B cell (primary cell): ENCODE data around the gene SMPD3. TPM values are rescaled to one million over a fixed set of nuclear protein-coding genes. Genes with fewer than 3 reads are reported as not detected.
A peak's percentile ranks its signal among the peaks of the same experiment; 100 is the strongest.

Source experiments
- ATAC-seq: fragments of 200-7000 bp; cut with Tn5 transposase; one replicate; pipeline ENCODE4 v1.10.0; 2021; ENCODE audit warnings: low read depth, mild to moderate bottlenecking, moderate number of reproducible peaks, moderate library complexity
- CTCF ChIA-PET: fragments of 350-600 bp; sonication (Branson Sonifier 250); formaldehyde crosslinking; loops from one replicate; lab custom pipeline; 2021; ENCODE audit warnings: antibody characterized with exemption, inconsistent platforms; lab: Charles Lee
- POLR2A ChIA-PET: fragments of 350-600 bp; sonication (Branson Sonifier 250); formaldehyde crosslinking; loops from one replicate; lab custom pipeline; 2021; ENCODE audit warnings: antibody characterized with exemption; lab: Charles Lee
- DNase-seq: peaks from one replicate; pipeline ENCODE4 v3.0.0; 2013
- H2AFZ ChIP-seq: 2 replicates; pipeline ENCODE4 v1.6.1; 2012; ENCODE audit warnings: mild to moderate bottlenecking, low read depth, low read length; ENCODE audit not compliant: insufficient read depth, poor library complexity, severe bottlenecking
- H3K27ac ChIP-seq, 2 donors: 1 replicate in 1 of 2; 2 replicates in 1 of 2; pipeline ENCODE4 v1.5.1; 2012 to 2013; ENCODE audit warnings: low read length in 2 of 2, mild to moderate bottlenecking in 2 of 2, moderate library complexity in 1 of 2
- H3K27me3 ChIP-seq, 4 experiments: fragments of 200-600 bp in 1 of 4; sonication (generic) in 1 of 4; replicated peaks in 1 of 4; 1 replicate in 2 of 4; 2 replicates in 2 of 4; pipeline versions ENCODE4 v1.6.1 to v1.7.0; 2013 to 2016; ENCODE audit warnings: low read length in 3 of 4, mild to moderate bottlenecking in 2 of 4, mixed read lengths in 1 of 4, moderate library complexity in 1 of 4; ENCODE audit not compliant: insufficient read depth in 4 of 4, control insufficient read depth in 3 of 4; ENCODE audit errors: control extremely low read depth in 1 of 4
- H3K36me3 ChIP-seq, 2 experiments: replicated peaks in 1 of 2; 1 replicate in 1 of 2; 2 replicates in 1 of 2; pipeline versions ENCODE4 v1.6.1 to v1.7.1; 2013; ENCODE audit warnings: low read length in 1 of 2; ENCODE audit not compliant: insufficient read depth in 2 of 2, control insufficient read depth in 1 of 2; ENCODE audit errors: control extremely low read depth in 1 of 2, extremely low read depth in 1 of 2
- H3K4me1 ChIP-seq, 2 donors: fragments of 200-600 bp in 1 of 2; sonication (generic) in 1 of 2; 1 replicate in 1 of 2; 2 replicates in 1 of 2; pipeline versions ENCODE4 v1.5.1 to v1.6.1; 2013 to 2017; ENCODE audit warnings: low read length in 2 of 2; ENCODE audit not compliant: control insufficient read depth in 2 of 2, insufficient read depth in 2 of 2
- H3K4me2 ChIP-seq: replicated peaks from 2 replicates; pipeline ENCODE3; 2012; ENCODE audit warnings: mild to moderate bottlenecking, low read depth, low read length; ENCODE audit not compliant: poor library complexity, severe bottlenecking
- H3K4me3 ChIP-seq, 5 experiments: fragments of 200-600 bp in 1 of 5; sonication (generic) in 1 of 5; 1 replicate in 3 of 5; 2 replicates in 2 of 5; pipeline versions ENCODE4 v1.5.1 to v1.7.0; 2011 to 2016; ENCODE audit warnings: low read length in 4 of 5, mild to moderate bottlenecking in 4 of 5, low read depth in 2 of 5, control low read depth in 1 of 5, moderate library complexity in 1 of 5; ENCODE audit not compliant: insufficient read depth in 1 of 5; ENCODE audit errors: control extremely low read depth in 1 of 5, extremely low read depth in 1 of 5
- H3K79me2 ChIP-seq: fragments of 200-600 bp; sonication (generic); one replicate; pipeline ENCODE4 v1.6.0; 2016; ENCODE audit warnings: low read length; ENCODE audit not compliant: control insufficient read depth, insufficient read depth
- H3K9ac ChIP-seq: fragments of 200-600 bp; sonication (generic); 2 replicates; pipeline ENCODE4 v1.6.1; 2017; ENCODE audit warnings: mild to moderate bottlenecking, low read length, moderate library complexity
- H3K9me3 ChIP-seq, 3 donors: one replicate each; pipeline versions ENCODE4 v1.6.1 to v1.7.1; 2013; ENCODE audit warnings: low read length in 2 of 3; ENCODE audit not compliant: control insufficient read depth in 2 of 3, insufficient read depth in 1 of 3; ENCODE audit errors: control extremely low read depth in 1 of 3
- H4K20me1 ChIP-seq: 2 replicates; pipeline ENCODE4 v1.6.0; 2012; ENCODE audit warnings: mild to moderate bottlenecking, low read length; ENCODE audit not compliant: insufficient read depth, control insufficient read depth, poor library complexity, severe bottlenecking
- H3K27ac Mint-ChIP-seq: one replicate; pipeline ENCODE4 v1.8.0; 2021; ENCODE audit warnings: mixed read lengths
- H3K27me3 Mint-ChIP-seq: one replicate; pipeline ENCODE4 v1.8.0; 2021; ENCODE audit warnings: mixed read lengths
- H3K4me1 Mint-ChIP-seq: one replicate; pipeline ENCODE4 v1.8.0; 2021; ENCODE audit warnings: mixed read lengths
- H3K4me3 Mint-ChIP-seq: one replicate; pipeline ENCODE4 v1.8.0; 2021; ENCODE audit warnings: mixed read lengths
- H3K9me3 Mint-ChIP-seq: one replicate; pipeline ENCODE4 v1.8.0; 2022; ENCODE audit warnings: mixed read lengths; ENCODE audit not compliant: insufficient read depth
- CTCF ChIP-seq: fragments of 200-600 bp; IDR thresholded peaks from one replicate; pipeline ENCODE4 v1.8.0; 2022; ENCODE audit warnings: antibody characterized with exemption, mild to moderate bottlenecking
- EZH2 ChIP-seq: IDR thresholded peaks from 2 replicates; pipeline ENCODE4 v1.6.1; 2012; ENCODE audit warnings: borderline replicate concordance, low read depth, mild to moderate bottlenecking, moderate library complexity, low read length; ENCODE audit not compliant: insufficient read depth, poor library complexity, severe bottlenecking
- WGBS: methylation state at CpG from one replicate; pipeline ENCODE4 v1.1.5; 2013; ENCODE audit warnings: missing lambda C conversion rate; ENCODE audit not compliant: insufficient coverage; 5-methylcytosine and 5-hydroxymethylcytosine counted together
- intact Hi-C: fragments of 100-400 bp; cut with micrococcal nuclease; formaldehyde crosslinking; loops from one replicate; pipeline ENCODE4 v1.10.0; 2022
- polyA plus RNA-seq: library from polyadenylated mRNA; depleted of rRNA; stranded (reverse); fragments of >200 nt; gene quantifications from 2 replicates; pipeline ENCODE4 v1.2.3, GENCODE V29; 2012
- total RNA-seq, 2 donors: library from RNA; stranded (reverse); fragments of 120-200 nt in 1 of 2; gene quantifications; 1 replicate in 1 of 2; 2 replicates in 1 of 2; pipeline versions ENCODE4 v1.2.3 to v1.2.4, GENCODE V29; 2013 to 2022

The SMPD3 gene
- total and polyA plus RNA-seq, 2 donors (not counting 1 experiment from before 2014, with no cell fraction given): 1.2 to 2.8 TPM

GRCh38 chr16:68367440-68367839 lies 80.9 kb downstream of the SMPD3 start:
- H3K4me1 ChIP-seq: peaks cover 46 to 57% of the 10 kb centered on the region in 2 donors
- H3K9me3 ChIP-seq: no peaks in the 10 kb centered on the region
- no peaks in the 10 kb centered on the region for H3K36me3 ChIP-seq
- H3K27me3 ChIP-seq: no peaks in the 10 kb centered on the region
- intact Hi-C loops: no loop called here
- ChIA-PET POLR2A (interaction anchor here (0.6 kb wide), 1 partner anchor 694 kb away, joined by 3 read pairs; no protein-coding TSS in a partner anchor), CTCF (interaction anchor here (0.8 to 1.9 kb wide), 2 partner anchors 143 to 296 kb away, joined by 3 to 9 read pairs; no protein-coding TSS in a partner anchor)
- H3K9ac ChIP-seq: no peak overlapping the region
- DNase-seq: no peak
- H2AFZ ChIP-seq: no peak overlapping the region
- no peak overlapping the region for H3K4me3 Mint-ChIP-seq
- no peak overlapping the region for H3K4me2 ChIP-seq
- no peak overlapping the region for H3K27ac Mint-ChIP-seq
- H3K27ac ChIP-seq: no peak overlapping the region
- H3K27me3 Mint-ChIP-seq: peaks cover 4% of the 10 kb centered on the region
- H3K4me3 ChIP-seq: no peak overlapping the region
- H3K79me2 ChIP-seq: no peaks in the 10 kb centered on the region
- H3K9me3 Mint-ChIP-seq: no peaks in the 10 kb centered on the region
- WGBS: 95% methylated on average over 19 of the region's 20 CpGs
- no peaks in the 10 kb centered on the region for H4K20me1 ChIP-seq
- no peak for ATAC-seq
- TF ChIP-seq EZH2: no peak
- TF ChIP-seq CTCF: no peak
- peaks cover 56% of the 10 kb centered on the region for H3K4me1 Mint-ChIP-seq

GRCh38 chr16:68367030-68367429 lies 81.3 kb downstream of the SMPD3 start:
- ATAC-seq (no peak), DNase-seq (peak; percentile 63)
- H3K27ac Mint-ChIP-seq: no peak overlapping the region
- Histone ChIP-seq H3K27ac (no peak overlapping the region), H3K36me3 (no peaks in the 10 kb centered on the region), H3K27me3 (no peaks in the 10 kb centered on the region), H2AFZ (no peak overlapping the region), H3K4me3 (no peak overlapping the region), H3K4me2 (no peak overlapping the region), H3K79me2 (no peaks in the 10 kb centered on the region), H4K20me1 (no peaks in the 10 kb centered on the region), H3K9ac (no peak overlapping the region), H3K9me3 (no peaks in the 10 kb centered on the region), H3K4me1 (peaks cover 46 to 57% of the 10 kb centered on the region in 2 donors)
- CTCF ChIA-PET: interaction anchor here (0.6 to 1.9 kb wide), 3 partner anchors 143 to 757 kb away, joined by 3 to 9 read pairs (median 3); no protein-coding TSS in a partner anchor
- no peak overlapping the region for H3K4me3 Mint-ChIP-seq
- peaks cover 3% of the 10 kb centered on the region for H3K27me3 Mint-ChIP-seq
- WGBS: 54% methylated on average over 10 of the region's 13 CpGs
- no peaks in the 10 kb centered on the region for H3K9me3 Mint-ChIP-seq
- TF ChIP-seq EZH2 (no peak), CTCF (peak; percentile 50)
- POLR2A ChIA-PET: no interaction called here
- intact Hi-C loops: no loop called here
- H3K4me1 Mint-ChIP-seq: peaks cover 56% of the 10 kb centered on the region
